Measurements from ENCODE around the gene KCNT2. TPM values are rescaled to one million over a fixed set of nuclear protein-coding genes. Genes with fewer than 3 reads are reported as not detected.

Gene KCNT2
- total and polyA plus RNA-seq, 10 donors, result 0.04 to 1.2 (median 0.99) TPM

DNA sequence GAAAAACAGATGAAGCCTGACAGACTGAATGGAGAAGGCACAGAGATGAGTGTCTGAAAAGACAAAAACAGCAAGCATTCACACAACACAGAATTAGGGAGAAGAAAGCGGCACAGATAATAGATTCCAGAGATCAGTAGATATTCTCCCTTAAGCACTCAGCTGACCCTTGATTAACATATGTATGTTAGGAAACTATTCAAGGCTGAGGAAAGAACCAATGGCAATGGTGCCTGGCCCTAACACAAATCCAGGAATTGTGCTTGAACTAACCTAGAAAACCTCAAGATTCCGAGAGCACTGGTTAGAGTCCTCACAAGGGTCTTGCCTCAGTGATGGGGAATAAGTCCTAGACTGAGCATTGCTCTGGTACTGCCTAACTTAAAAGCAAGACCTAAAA lies 30.9 kb downstream of the KCNT2 start:
- intact Hi-C loops (cut with DNase I; ENCODE audit: low total_unique reads), result no loop called here
- H3K9me3 ChIP-seq, result no peaks in the 10 kb centered on the region
- no peak overlapping the region for H3K27ac ChIP-seq
- no peak overlapping the region for H3K4me3 ChIP-seq
- H3K36me3 ChIP-seq, result no peaks in the 10 kb centered on the region
- H3K4me1 ChIP-seq, result no peaks in the 10 kb centered on the region
- 87 to 90% (median 89%) methylated on average over 2 of the region's 2 CpGs for WGBS, 5 donors
- no peak for DNase-seq
- TF ChIP-seq POLR2A (IDR thresholded peaks at IDR 0.05) (no peak), POLR2AphosphoS5 (IDR thresholded peaks at IDR 0.05) (no peak), CTCF (IDR thresholded peaks at IDR 0.05 in 8 of 11, conservative IDR thresholded peaks at IDR 0.05 in 3 of 11) (no peak)
- no peaks in the 10 kb centered on the region for H3K27me3 ChIP-seq (replicated peaks in 1 of 7)

DNA sequence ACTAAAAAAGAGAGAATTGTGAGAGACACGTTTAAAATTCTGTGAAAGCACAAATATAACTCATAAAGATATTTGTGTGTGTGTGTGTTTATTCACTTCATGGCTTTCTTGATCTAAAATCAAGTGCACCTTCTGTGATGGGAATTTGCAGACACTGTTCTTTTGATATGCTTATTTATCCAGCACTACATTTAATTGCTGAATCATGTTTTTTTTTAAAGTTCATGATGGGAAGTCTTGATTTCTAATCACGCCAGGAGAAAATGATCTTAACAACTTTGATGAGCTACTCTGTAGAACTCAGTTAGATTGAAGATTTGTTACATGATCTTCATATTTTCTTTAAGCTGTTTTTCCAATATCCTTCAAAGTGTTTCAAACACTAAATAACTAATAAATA lies 35.0 kb downstream of the KCNT2 start:
- intact Hi-C loops (cut with DNase I; ENCODE audit: low total_unique reads), result no loop called here
- Histone ChIP-seq H3K9me3 (no peaks in the 10 kb centered on the region), H3K4me1 (no peaks in the 10 kb centered on the region), H3K27ac (no peak overlapping the region), H3K27me3 (replicated peaks in 1 of 7) (no peaks in the 10 kb centered on the region), H3K4me3 (no peak overlapping the region), H3K36me3 (no peaks in the 10 kb centered on the region)
- no peak for TF ChIP-seq POLR2A (IDR thresholded peaks at IDR 0.05)
- TF ChIP-seq CTCF (IDR thresholded peaks at IDR 0.05 in 8 of 11, conservative IDR thresholded peaks at IDR 0.05 in 3 of 11), result no peak
- TF ChIP-seq POLR2AphosphoS5 (IDR thresholded peaks at IDR 0.05), result no peak
- WGBS, 5 donors, result 50 to 86% (median 69%) methylated on average over 2 of the region's 2 CpGs
- DNase-seq, result no peak

GRCh38 chr1:196567238-196567637 lies 41.0 kb downstream of the KCNT2 start:
- H3K36me3 ChIP-seq, result no peaks in the 10 kb centered on the region
- TF ChIP-seq POLR2A (IDR thresholded peaks at IDR 0.05), result no peak
- intact Hi-C loops (cut with DNase I; ENCODE audit: low total_unique reads), result no loop called here
- H3K27me3 ChIP-seq (replicated peaks in 1 of 7), result no peaks in the 10 kb centered on the region
- H3K27ac ChIP-seq, result no peak overlapping the region
- peaks cover 0 to 30% (median 20%) of the 10 kb centered on the region in 8 donors for H3K9me3 ChIP-seq
- 43 to 69% (median 60%) methylated on average over 1 of the region's 1 CpG for WGBS, 5 donors
- H3K4me3 ChIP-seq, result no peak overlapping the region
- DNase-seq, result no peak
- H3K4me1 ChIP-seq, result no peaks in the 10 kb centered on the region

DNA sequence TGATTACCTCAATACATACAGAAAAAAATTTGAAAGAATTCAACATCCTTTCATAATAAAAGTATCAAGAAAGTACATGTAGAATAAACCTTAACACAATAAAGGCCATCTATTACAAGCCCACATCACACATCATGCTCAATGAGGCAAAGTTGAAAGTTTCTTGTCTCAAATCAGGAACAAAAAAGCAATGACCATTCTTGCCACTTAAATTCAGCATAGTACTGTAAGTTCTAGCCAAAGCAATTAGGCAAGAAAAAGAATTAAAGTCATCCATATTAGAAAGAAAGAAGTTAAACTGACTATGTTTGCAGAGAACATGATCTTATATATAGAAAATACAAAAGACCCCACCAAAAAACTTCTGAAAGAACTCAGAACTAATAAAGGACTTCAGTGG lies 44.5 kb downstream of the KCNT2 start:
- H3K36me3 ChIP-seq, result no peaks in the 10 kb centered on the region
- TF ChIP-seq CTCF (IDR thresholded peaks at IDR 0.05 in 8 of 11, conservative IDR thresholded peaks at IDR 0.05 in 3 of 11) (no peak), POLR2A (IDR thresholded peaks at IDR 0.05) (no peak), POLR2AphosphoS5 (IDR thresholded peaks at IDR 0.05) (no peak)
- peaks cover 0 to 33% (median 20%) of the 10 kb centered on the region in 8 donors for H3K9me3 ChIP-seq
- no peak overlapping the region for H3K4me3 ChIP-seq
- intact Hi-C loops (cut with DNase I; ENCODE audit: low total_unique reads), result no loop called here
- DNase-seq, result no peak
- H3K4me1 ChIP-seq, result peaks cover 0 to 6% (median 0%) of the 10 kb centered on the region in 6 donors
- H3K27ac ChIP-seq, result no peak overlapping the region
- H3K27me3 ChIP-seq (replicated peaks in 1 of 7), result no peaks in the 10 kb centered on the region

GRCh38 chr1:196559314-196559713 lies 48.9 kb downstream of the KCNT2 start:
- Histone ChIP-seq H3K27ac (no peak overlapping the region), H3K27me3 (replicated peaks in 1 of 7) (no peaks in the 10 kb centered on the region)
- 75 to 93% (median 80%) methylated on average over 3 of the region's 3 CpGs for WGBS, 5 donors

More at GRCh38 chr1:196559314-196559713, 48.9 kb downstream of the KCNT2 start:
- TF ChIP-seq CTCF (IDR thresholded peaks at IDR 0.05 in 8 of 11, conservative IDR thresholded peaks at IDR 0.05 in 3 of 11) (no peak), POLR2A (IDR thresholded peaks at IDR 0.05) (no peak), POLR2AphosphoS5 (IDR thresholded peaks at IDR 0.05) (no peak)
- no peak for DNase-seq
- intact Hi-C loops (cut with DNase I; ENCODE audit: low total_unique reads), result no loop called here
- Histone ChIP-seq H3K36me3 (no peaks in the 10 kb centered on the region), H3K4me1 (peaks cover 0 to 8% (median 0%) of the 10 kb centered on the region in 6 donors), H3K4me3 (no peak overlapping the region), H3K9me3 (peaks cover 0 to 33% (median 21%) of the 10 kb centered on the region in 8 donors)

All from spleen (tissue), 11 donors.